ENCODE results near the gene MALRD1. TPM values are rescaled to one million over a fixed set of nuclear protein-coding genes. Genes with fewer than 3 reads are reported as not detected.

MALRD1 gene
- total and polyA plus RNA-seq, 2 donors: 0.27 to 2.5 TPM

- Histone ChIP-seq H3K36me3 (ENCODE audit: control insufficient read depth in 2 of 2, insufficient read depth in 2 of 2, low read length in 1 of 2) (no peaks in the 10 kb centered on the region), H3K27me3 (ENCODE audit: control insufficient read depth in 2 of 2, insufficient read depth in 1 of 2, low read length in 1 of 2) (no peaks in the 10 kb centered on the region), H3K4me3 (ENCODE audit: low read length in 2 of 2) (no peak overlapping the region), H3K27ac (ENCODE audit: low read depth in 1 of 2, low read length in 1 of 2) (no peak overlapping the region), H3K9me3 (ENCODE audit: control insufficient read depth in 2 of 2, insufficient read depth in 1 of 2, low read length in 1 of 2) (peaks cover 0 to 4% of the 10 kb centered on the region in 2 donors), H3K4me1 (ENCODE audit: control insufficient read depth in 2 of 2, insufficient read depth in 2 of 2, low read length in 2 of 2) (no peaks in the 10 kb centered on the region)
- DNase-seq (ENCODE audit: low read depth in 6 of 9, low spot score in 9 of 9): no peak
- 83% methylated on average over 5 of the region's 5 CpGs for WGBS
Observed at GRCh38 chr10:19683960-19684359, 635.4 kb downstream of the MALRD1 start.

- 94% methylated on average over 3 of the region's 3 CpGs for WGBS
Observed at GRCh38 chr10:19688344-19688743, 639.7 kb downstream of the MALRD1 start.

DNA sequence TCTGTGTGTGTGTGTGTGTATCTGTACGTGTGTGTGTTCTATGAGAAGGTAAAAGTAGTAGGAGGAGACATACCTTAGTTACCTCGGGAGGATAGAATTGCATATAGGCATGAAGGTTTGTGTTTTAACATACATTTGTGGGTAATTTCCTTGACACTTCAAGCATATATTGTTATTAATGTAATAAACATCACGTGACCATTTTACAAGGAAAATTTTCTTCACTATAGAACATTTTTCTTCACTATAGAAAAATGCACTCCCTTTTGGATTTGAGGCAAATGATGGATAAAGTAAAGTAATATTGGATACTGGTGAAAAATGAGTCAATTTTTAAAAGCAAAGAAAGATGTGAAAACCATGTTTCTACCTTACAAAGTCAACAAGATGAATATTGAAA is 640.6 kb downstream of the MALRD1 start:
- Histone ChIP-seq H3K27me3 (ENCODE audit: control insufficient read depth in 2 of 2, insufficient read depth in 1 of 2, low read length in 1 of 2) (no peaks in the 10 kb centered on the region), H3K4me3 (ENCODE audit: low read length in 2 of 2) (no peak overlapping the region), H3K36me3 (ENCODE audit: control insufficient read depth in 2 of 2, insufficient read depth in 2 of 2, low read length in 1 of 2) (no peaks in the 10 kb centered on the region), H3K9me3 (ENCODE audit: control insufficient read depth in 2 of 2, insufficient read depth in 1 of 2, low read length in 1 of 2) (no peaks in the 10 kb centered on the region), H3K4me1 (ENCODE audit: control insufficient read depth in 2 of 2, insufficient read depth in 2 of 2, low read length in 2 of 2) (no peaks in the 10 kb centered on the region), H3K27ac (ENCODE audit: low read depth in 1 of 2, low read length in 1 of 2) (no peak overlapping the region)
- 90% methylated on average over 3 of the region's 3 CpGs for WGBS
- DNase-seq (ENCODE audit: low read depth in 6 of 9, low spot score in 9 of 9): no peak

More at GRCh38 chr10:19688344-19688743, 639.7 kb downstream of the MALRD1 start:
- no peak for DNase-seq (ENCODE audit: low read depth in 6 of 9, low spot score in 9 of 9)
- no peaks in the 10 kb centered on the region for H3K9me3 ChIP-seq (ENCODE audit: control insufficient read depth in 2 of 2, insufficient read depth in 1 of 2, low read length in 1 of 2)
- no peaks in the 10 kb centered on the region for H3K36me3 ChIP-seq (ENCODE audit: control insufficient read depth in 2 of 2, insufficient read depth in 2 of 2, low read length in 1 of 2)
- H3K27ac ChIP-seq (ENCODE audit: low read depth in 1 of 2, low read length in 1 of 2): no peak overlapping the region
- H3K4me3 ChIP-seq (ENCODE audit: low read length in 2 of 2): no peak overlapping the region
- H3K4me1 ChIP-seq (ENCODE audit: control insufficient read depth in 2 of 2, insufficient read depth in 2 of 2, low read length in 2 of 2): no peaks in the 10 kb centered on the region
- H3K27me3 ChIP-seq (ENCODE audit: control insufficient read depth in 2 of 2, insufficient read depth in 1 of 2, low read length in 1 of 2): no peaks in the 10 kb centered on the region

- DNase-seq (ENCODE audit: low read depth in 6 of 9, low spot score in 9 of 9): no peak
- no peaks in the 10 kb centered on the region for H3K4me1 ChIP-seq (ENCODE audit: control insufficient read depth in 2 of 2, insufficient read depth in 2 of 2, low read length in 2 of 2)
- H3K36me3 ChIP-seq (ENCODE audit: control insufficient read depth in 2 of 2, insufficient read depth in 2 of 2, low read length in 1 of 2): no peaks in the 10 kb centered on the region
- no peak overlapping the region for H3K27ac ChIP-seq (ENCODE audit: low read depth in 1 of 2, low read length in 1 of 2)
- no peaks in the 10 kb centered on the region for H3K9me3 ChIP-seq (ENCODE audit: control insufficient read depth in 2 of 2, insufficient read depth in 1 of 2, low read length in 1 of 2)
- 90% methylated on average over 3 of the region's 3 CpGs for WGBS
- no peak overlapping the region for H3K4me3 ChIP-seq (ENCODE audit: low read length in 2 of 2)
- no peaks in the 10 kb centered on the region for H3K27me3 ChIP-seq (ENCODE audit: control insufficient read depth in 2 of 2, insufficient read depth in 1 of 2, low read length in 1 of 2)
Observed at GRCh38 chr10:19699299-19699698, 650.7 kb downstream of the MALRD1 start.

DNA sequence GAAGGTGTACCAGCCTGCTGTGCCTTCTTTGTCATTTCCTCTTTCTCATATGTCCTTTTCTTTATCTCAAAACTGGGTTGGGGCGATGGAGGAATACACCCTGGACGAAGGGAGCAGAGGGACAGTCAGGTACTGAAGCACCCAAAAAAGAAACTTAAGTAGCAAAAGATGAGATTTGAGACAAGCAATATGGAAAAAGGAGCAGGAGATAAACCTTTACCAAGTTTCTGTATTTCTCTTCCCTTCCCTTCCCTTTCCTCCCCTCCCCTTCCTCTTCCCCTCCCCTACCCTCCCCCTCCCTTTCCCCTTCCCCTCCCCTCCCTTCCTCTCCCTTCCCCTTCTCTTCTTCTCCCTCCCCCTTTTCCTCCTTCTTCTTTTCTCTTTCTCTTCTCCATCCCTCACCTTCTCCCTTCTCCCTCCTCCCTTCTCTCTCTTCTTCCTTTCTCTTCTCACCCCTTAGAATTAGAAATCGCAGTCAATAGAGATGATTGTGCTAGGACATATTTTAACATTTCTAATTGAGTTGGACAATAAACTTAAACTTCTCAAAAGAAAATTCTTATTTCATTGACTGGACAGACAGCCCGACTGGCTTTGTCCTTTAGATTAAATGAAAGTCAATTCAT is 652.9 kb downstream of the MALRD1 start:
- Histone ChIP-seq H3K9me3 (ENCODE audit: control insufficient read depth in 2 of 2, insufficient read depth in 1 of 2, low read length in 1 of 2) (no peaks in the 10 kb centered on the region), H3K36me3 (ENCODE audit: control insufficient read depth in 2 of 2, insufficient read depth in 2 of 2, low read length in 1 of 2) (no peaks in the 10 kb centered on the region), H3K4me3 (ENCODE audit: low read length in 2 of 2) (no peak overlapping the region), H3K4me1 (ENCODE audit: control insufficient read depth in 2 of 2, insufficient read depth in 2 of 2, low read length in 2 of 2) (no peaks in the 10 kb centered on the region), H3K27me3 (ENCODE audit: control insufficient read depth in 2 of 2, insufficient read depth in 1 of 2, low read length in 1 of 2) (no peaks in the 10 kb centered on the region), H3K27ac (ENCODE audit: low read depth in 1 of 2, low read length in 1 of 2) (no peak overlapping the region)
- WGBS: 83% methylated on average over 4 of the region's 4 CpGs
- DNase-seq (ENCODE audit: low read depth in 6 of 9, low spot score in 9 of 9): no peak

- 97% methylated on average over 2 of the region's 2 CpGs for WGBS
- Histone ChIP-seq H3K9me3 (ENCODE audit: control insufficient read depth in 2 of 2, insufficient read depth in 1 of 2, low read length in 1 of 2) (no peaks in the 10 kb centered on the region), H3K36me3 (ENCODE audit: control insufficient read depth in 2 of 2, insufficient read depth in 2 of 2, low read length in 1 of 2) (no peaks in the 10 kb centered on the region), H3K27ac (ENCODE audit: low read depth in 1 of 2, low read length in 1 of 2) (no peak overlapping the region), H3K4me3 (ENCODE audit: low read length in 2 of 2) (no peak overlapping the region), H3K27me3 (ENCODE audit: control insufficient read depth in 2 of 2, insufficient read depth in 1 of 2, low read length in 1 of 2) (no peaks in the 10 kb centered on the region), H3K4me1 (ENCODE audit: control insufficient read depth in 2 of 2, insufficient read depth in 2 of 2, low read length in 2 of 2) (no peaks in the 10 kb centered on the region)
- DNase-seq (ENCODE audit: low read depth in 6 of 9, low spot score in 9 of 9): no peak
Observed at GRCh38 chr10:19702215-19702614, 653.6 kb downstream of the MALRD1 start.

- no peaks in the 10 kb centered on the region for H3K9me3 ChIP-seq (ENCODE audit: control insufficient read depth in 2 of 2, insufficient read depth in 1 of 2, low read length in 1 of 2)
- no peaks in the 10 kb centered on the region for H3K4me1 ChIP-seq (ENCODE audit: control insufficient read depth in 2 of 2, insufficient read depth in 2 of 2, low read length in 2 of 2)
- WGBS: 76% methylated on average over 2 of the region's 2 CpGs
- H3K27ac ChIP-seq (ENCODE audit: low read depth in 1 of 2, low read length in 1 of 2): no peak overlapping the region
- no peaks in the 10 kb centered on the region for H3K36me3 ChIP-seq (ENCODE audit: control insufficient read depth in 2 of 2, insufficient read depth in 2 of 2, low read length in 1 of 2)
- H3K27me3 ChIP-seq (ENCODE audit: control insufficient read depth in 2 of 2, insufficient read depth in 1 of 2, low read length in 1 of 2): no peaks in the 10 kb centered on the region
- no peak for DNase-seq (ENCODE audit: low read depth in 6 of 9, low spot score in 9 of 9)
- H3K4me3 ChIP-seq (ENCODE audit: low read length in 2 of 2): no peak overlapping the region
Observed at GRCh38 chr10:19704544-19704943, 655.9 kb downstream of the MALRD1 start.

DNA sequence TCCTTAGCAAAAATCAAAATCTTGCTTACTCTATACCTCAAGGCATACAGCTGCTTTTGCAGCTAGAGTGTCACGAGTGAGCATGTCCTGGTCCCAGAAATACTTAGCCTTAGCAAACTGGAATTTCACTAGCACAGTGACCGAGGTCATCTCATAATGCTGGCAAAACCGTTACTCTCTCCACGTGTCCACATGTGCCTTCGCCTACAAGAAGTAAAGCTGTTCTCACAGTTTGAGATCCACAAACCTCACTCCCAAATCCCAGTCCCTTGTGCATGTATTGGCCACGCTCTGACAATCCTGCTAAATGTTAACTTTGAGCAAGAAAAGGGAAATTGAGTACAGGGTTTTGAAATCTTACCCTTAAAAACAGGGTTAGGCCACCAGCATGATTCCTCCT is 656.6 kb downstream of the MALRD1 start:
- 94% methylated on average over 6 of the region's 6 CpGs for WGBS
- no peaks in the 10 kb centered on the region for H3K36me3 ChIP-seq (ENCODE audit: control insufficient read depth in 2 of 2, insufficient read depth in 2 of 2, low read length in 1 of 2)

DNA sequence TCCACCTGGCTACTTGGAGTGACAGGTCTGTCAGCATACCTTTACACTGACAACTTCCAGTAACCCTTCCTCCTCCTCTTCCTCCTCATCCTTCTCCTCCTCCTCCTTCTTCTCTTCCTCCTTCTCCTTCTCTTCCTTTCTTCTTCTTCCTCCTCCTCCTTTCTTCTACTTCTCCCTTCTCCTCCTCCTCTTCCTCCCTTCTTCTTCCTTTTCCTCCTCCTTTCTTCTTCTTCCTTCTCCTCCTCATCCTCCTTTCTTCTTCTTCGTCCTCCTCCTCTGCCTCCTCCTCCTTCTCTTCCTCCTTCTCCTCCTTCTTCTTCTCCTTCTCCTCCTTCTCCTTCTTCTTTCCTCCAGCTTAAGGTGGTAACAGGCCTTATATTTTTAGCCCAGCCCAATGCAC is 658.3 kb downstream of the MALRD1 start:
- H3K36me3 ChIP-seq (ENCODE audit: control insufficient read depth in 2 of 2, insufficient read depth in 2 of 2, low read length in 1 of 2): no peaks in the 10 kb centered on the region
- H3K27ac ChIP-seq (ENCODE audit: low read depth in 1 of 2, low read length in 1 of 2): no peak overlapping the region
- H3K4me1 ChIP-seq (ENCODE audit: control insufficient read depth in 2 of 2, insufficient read depth in 2 of 2, low read length in 2 of 2): no peaks in the 10 kb centered on the region
- no peaks in the 10 kb centered on the region for H3K9me3 ChIP-seq (ENCODE audit: control insufficient read depth in 2 of 2, insufficient read depth in 1 of 2, low read length in 1 of 2)
- H3K4me3 ChIP-seq (ENCODE audit: low read length in 2 of 2): no peak overlapping the region
- H3K27me3 ChIP-seq (ENCODE audit: control insufficient read depth in 2 of 2, insufficient read depth in 1 of 2, low read length in 1 of 2): no peaks in the 10 kb centered on the region
- DNase-seq (ENCODE audit: low read depth in 6 of 9, low spot score in 9 of 9): no peak
- whole genome bisulfite sequencing: 95% methylated on average over 1 of the region's 1 CpG

More for the DNA sequence above, 656.6 kb downstream of the MALRD1 start:
- no peak overlapping the region for H3K27ac ChIP-seq (ENCODE audit: low read depth in 1 of 2, low read length in 1 of 2)
- no peak overlapping the region for H3K4me3 ChIP-seq (ENCODE audit: low read length in 2 of 2)
- H3K9me3 ChIP-seq (ENCODE audit: control insufficient read depth in 2 of 2, insufficient read depth in 1 of 2, low read length in 1 of 2): no peaks in the 10 kb centered on the region
- H3K27me3 ChIP-seq (ENCODE audit: control insufficient read depth in 2 of 2, insufficient read depth in 1 of 2, low read length in 1 of 2): no peaks in the 10 kb centered on the region
- H3K4me1 ChIP-seq (ENCODE audit: control insufficient read depth in 2 of 2, insufficient read depth in 2 of 2, low read length in 2 of 2): no peaks in the 10 kb centered on the region
- DNase-seq (ENCODE audit: low read depth in 6 of 9, low spot score in 9 of 9): no peak
